HG03060 (cell line): ENCODE measurements around the gene ATOH1.

ENCODE experiments used
- ATAC-seq: cut with Tn5 transposase; IDR thresholded peaks from one replicate; pipeline ENCODE4 v1.9.1; 2021; ENCODE audit warnings: low read depth, moderate number of reproducible peaks; ENCODE audit not compliant: unreplicated experiment

Gene ATOH1

GRCh38 chr4:93834249-93835066, 5.9 kb downstream of the ATOH1 start:
- no peak for ATAC-seq

- no peak for ATAC-seq
Observed at GRCh38 chr4:93835929-93836328, 7.4 kb downstream of the ATOH1 start.

GRCh38 chr4:93839704-93840103, 11.2 kb downstream of the ATOH1 start:
- no peak for ATAC-seq

GRCh38 chr4:93841803-93842345, 13.3 kb downstream of the ATOH1 start:
- ATAC-seq = no peak

GRCh38 chr4:93842601-93843252, 14.2 kb downstream of the ATOH1 start:
- ATAC-seq = no peak

GRCh38 chr4:93843772-93844171, 15.2 kb downstream of the ATOH1 start:
- no peak for ATAC-seq

GRCh38 chr4:93852680-93853079, 24.1 kb downstream of the ATOH1 start:
- ATAC-seq = no peak

- ATAC-seq = no peak
Observed at GRCh38 chr4:93855926-93856325, 27.4 kb downstream of the ATOH1 start.

- ATAC-seq = no peak
Observed at GRCh38 chr4:93865650-93866049, 37.1 kb downstream of the ATOH1 start.

- no peak for ATAC-seq
Observed at GRCh38 chr4:93867416-93868001, 39.0 kb downstream of the ATOH1 start.

GRCh38 chr4:93870876-93871458, 42.4 kb downstream of the ATOH1 start:
- no peak for ATAC-seq

- ATAC-seq = no peak
Observed at GRCh38 chr4:93876754-93877153, 48.2 kb downstream of the ATOH1 start.

- ATAC-seq = no peak
Observed at GRCh38 chr4:93878566-93878965, 50.0 kb downstream of the ATOH1 start.

- ATAC-seq = peak; percentile 85
Observed at GRCh38 chr4:93879919-93880318, 51.4 kb downstream of the ATOH1 start.
